H1 (cell line): Measurements from ENCODE around the gene RBM19. TPM values are rescaled to one million over a fixed set of nuclear protein-coding genes. Genes with fewer than 3 reads are reported as not detected.

Experiments used
- GABPA ChIP-seq: IDR thresholded peaks from 2 replicates; pipeline ENCODE4 v1.6.1; 2011; ENCODE audit warnings: mild to moderate bottlenecking, low read length, moderate library complexity, borderline replicate concordance; ENCODE audit not compliant: insufficient read depth
- KDM4A ChIP-seq: IDR thresholded peaks from one replicate; pipeline ENCODE4 v1.7.1; 2012; ENCODE audit warnings: low read depth, mild to moderate bottlenecking, moderate library complexity, low read length, inconsistent platforms; ENCODE audit not compliant: severe bottlenecking
- NRF1 ChIP-seq: IDR thresholded peaks from 2 replicates; pipeline ENCODE4 v1.6.1; 2011; ENCODE audit warnings: mild to moderate bottlenecking, low read depth, low read length, improper control_type of control experiment
- SIX5 ChIP-seq: IDR thresholded peaks from 2 replicates; pipeline ENCODE4 v1.6.1; 2011; ENCODE audit warnings: mild to moderate bottlenecking, low read depth, low read length
- YY1 ChIP-seq: IDR thresholded peaks from 2 replicates; pipeline ENCODE4 v1.6.1; 2011; ENCODE audit warnings: low read depth, mild to moderate bottlenecking, low read length
- polyA plus RNA-seq, 7 experiments: library from polyadenylated mRNA; depleted of rRNA in 3 of 7; stranded (reverse) in 5 of 7; unstranded in 2 of 7; fragments of >200 nt in 5 of 7; fragments of 200-250 nt in 2 of 7; gene quantifications; 1 replicate in 5 of 7; 2 replicates in 1 of 7; 4 replicates in 1 of 7; pipeline versions ENCODE4 v1.2.1 to v1.2.3, GENCODE V29; 2011 to 2013; ENCODE audit warnings: missing spikeins in 2 of 7, mixed read lengths in 2 of 7
- total RNA-seq: library from RNA; stranded (reverse); fragmentation: NEBNext Ultra II Directional; extraction: Animal tissue kit (Norgen Biotek cat#: 25700); gene quantifications from 2 replicates; pipeline ENCODE4 v1.2.1, GENCODE V29; 2021
- TF ChIP-seq, protein P1 (sequence below), 3 experiments: IDR thresholded peaks; 1 replicate in 2 of 3; 2 replicates in 1 of 3; pipeline versions ENCODE4 v1.5.1 to v1.6.1; 2011; ENCODE audit warnings: low read length in 3 of 3, mild to moderate bottlenecking in 3 of 3, inconsistent platforms in 2 of 3, low read depth in 1 of 3, moderate library complexity in 1 of 3; ENCODE audit not compliant: insufficient read depth in 1 of 3; ENCODE audit errors: control extremely low read depth in 1 of 3
- TF ChIP-seq, protein P2 (sequence below): IDR thresholded peaks from 2 replicates; pipeline ENCODE4 v1.6.1; 2012; ENCODE audit warnings: inconsistent platforms

The RBM19 gene
- total and polyA plus RNA-seq, 2 of the 8 experiments (the other 6 are each of a cell fraction or from before 2014, with no cell fraction given), result 23.4 to 61.9 TPM

GRCh38 chr12:113866496-113866895 lies 99.6 kb downstream of the RBM19 start (continued):
- TF ChIP-seq, protein P1, sequence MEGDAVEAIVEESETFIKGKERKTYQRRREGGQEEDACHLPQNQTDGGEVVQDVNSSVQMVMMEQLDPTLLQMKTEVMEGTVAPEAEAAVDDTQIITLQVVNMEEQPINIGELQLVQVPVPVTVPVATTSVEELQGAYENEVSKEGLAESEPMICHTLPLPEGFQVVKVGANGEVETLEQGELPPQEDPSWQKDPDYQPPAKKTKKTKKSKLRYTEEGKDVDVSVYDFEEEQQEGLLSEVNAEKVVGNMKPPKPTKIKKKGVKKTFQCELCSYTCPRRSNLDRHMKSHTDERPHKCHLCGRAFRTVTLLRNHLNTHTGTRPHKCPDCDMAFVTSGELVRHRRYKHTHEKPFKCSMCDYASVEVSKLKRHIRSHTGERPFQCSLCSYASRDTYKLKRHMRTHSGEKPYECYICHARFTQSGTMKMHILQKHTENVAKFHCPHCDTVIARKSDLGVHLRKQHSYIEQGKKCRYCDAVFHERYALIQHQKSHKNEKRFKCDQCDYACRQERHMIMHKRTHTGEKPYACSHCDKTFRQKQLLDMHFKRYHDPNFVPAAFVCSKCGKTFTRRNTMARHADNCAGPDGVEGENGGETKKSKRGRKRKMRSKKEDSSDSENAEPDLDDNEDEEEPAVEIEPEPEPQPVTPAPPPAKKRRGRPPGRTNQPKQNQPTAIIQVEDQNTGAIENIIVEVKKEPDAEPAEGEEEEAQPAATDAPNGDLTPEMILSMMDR (IDR thresholded peaks at IDR 0.05; ENCODE audit: control extremely low read depth in 1 of 3, insufficient read depth in 1 of 3, low read depth in 1 of 3, low read length in 3 of 3), result no peak
- no peak for TF ChIP-seq YY1
- no peak for TF ChIP-seq GABPA
- TF ChIP-seq SIX5, result no peak
- TF ChIP-seq, protein P2, sequence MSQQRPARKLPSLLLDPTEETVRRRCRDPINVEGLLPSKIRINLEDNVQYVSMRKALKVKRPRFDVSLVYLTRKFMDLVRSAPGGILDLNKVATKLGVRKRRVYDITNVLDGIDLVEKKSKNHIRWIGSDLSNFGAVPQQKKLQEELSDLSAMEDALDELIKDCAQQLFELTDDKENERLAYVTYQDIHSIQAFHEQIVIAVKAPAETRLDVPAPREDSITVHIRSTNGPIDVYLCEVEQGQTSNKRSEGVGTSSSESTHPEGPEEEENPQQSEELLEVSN, result no peak
- TF ChIP-seq KDM4A, result no peak
- TF ChIP-seq NRF1, result no peak
